Central memory CD8-positive, alpha-beta T cell (primary cell): ENCODE measurements around the gene KCNE2.
"Not testable (repeated sequence)": the region's sequence is repeated elsewhere in the genome, so short reads cannot be mapped to it uniquely, and the experiment has no call there.

Source experiments
- ATAC-seq: fragments of 150-1000 bp; cut with Tn5 transposase; replicated peaks from 2 replicates; pipeline ENCODE4 v1.10.0; 2022; ENCODE audit warnings: mild to moderate bottlenecking, moderate FRiP score, moderate number of reproducible peaks; ENCODE audit not compliant: poor library complexity, severe bottlenecking; ENCODE audit errors: extremely low read depth
- DNase-seq, 2 donors: peaks; one replicate each; pipeline ENCODE4 v3.0.0; 2021; ENCODE audit warnings: low spot score in 2 of 2
- H3K27ac Mint-ChIP-seq: one replicate; pipeline ENCODE4 v1.8.0; 2022; ENCODE audit warnings: low read depth, mild to moderate bottlenecking, moderate library complexity, mixed read lengths
- H3K27me3 Mint-ChIP-seq: one replicate; pipeline ENCODE4 v1.8.0; 2022; ENCODE audit warnings: mixed read lengths
- H3K36me3 Mint-ChIP-seq: one replicate; pipeline ENCODE4 v1.8.0; 2022; ENCODE audit warnings: mild to moderate bottlenecking, moderate library complexity, mixed read lengths; ENCODE audit not compliant: insufficient read depth
- H3K4me1 Mint-ChIP-seq: one replicate; pipeline ENCODE4 v1.8.0; 2022; ENCODE audit warnings: mixed read lengths
- H3K4me3 Mint-ChIP-seq: one replicate; pipeline ENCODE4 v1.8.0; 2022; ENCODE audit warnings: mild to moderate bottlenecking, moderate library complexity, mixed read lengths
- H3K9me3 Mint-ChIP-seq: one replicate; pipeline ENCODE4 v1.8.0; 2022; ENCODE audit warnings: mixed read lengths

KCNE2 gene

GRCh38 chr21:34383724-34384415 is 20.1 kb downstream of the KCNE2 start:
- not testable (repeated sequence) for H3K4me3 Mint-ChIP-seq, H3K27me3 Mint-ChIP-seq, DNase-seq, H3K27ac Mint-ChIP-seq, H3K4me1 Mint-ChIP-seq, H3K9me3 Mint-ChIP-seq, H3K36me3 Mint-ChIP-seq
- ATAC-seq = peak; percentile 58

DNA sequence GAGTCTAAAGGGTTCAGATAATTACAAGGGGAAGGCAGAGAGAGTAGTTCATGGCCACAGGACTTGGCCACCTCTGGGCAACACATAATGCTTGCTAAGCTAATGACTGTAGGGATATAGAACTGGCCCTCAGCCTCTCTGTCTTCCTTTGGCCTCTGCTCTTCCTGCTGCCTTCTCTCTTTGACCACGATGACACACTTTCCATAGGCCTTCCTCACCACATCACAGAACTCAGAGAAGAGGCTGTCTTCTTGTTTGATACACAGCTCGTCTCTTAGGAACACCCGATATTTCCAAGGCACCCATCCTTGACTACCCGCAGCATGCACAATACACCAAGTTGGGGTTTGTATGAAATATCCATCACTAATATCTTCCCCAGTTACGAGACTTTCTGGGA is 36.7 kb downstream of the KCNE2 start:
- not testable (repeated sequence) for H3K9me3 Mint-ChIP-seq, DNase-seq, H3K27me3 Mint-ChIP-seq, ATAC-seq, H3K36me3 Mint-ChIP-seq, H3K4me3 Mint-ChIP-seq, H3K4me1 Mint-ChIP-seq, H3K27ac Mint-ChIP-seq

DNA sequence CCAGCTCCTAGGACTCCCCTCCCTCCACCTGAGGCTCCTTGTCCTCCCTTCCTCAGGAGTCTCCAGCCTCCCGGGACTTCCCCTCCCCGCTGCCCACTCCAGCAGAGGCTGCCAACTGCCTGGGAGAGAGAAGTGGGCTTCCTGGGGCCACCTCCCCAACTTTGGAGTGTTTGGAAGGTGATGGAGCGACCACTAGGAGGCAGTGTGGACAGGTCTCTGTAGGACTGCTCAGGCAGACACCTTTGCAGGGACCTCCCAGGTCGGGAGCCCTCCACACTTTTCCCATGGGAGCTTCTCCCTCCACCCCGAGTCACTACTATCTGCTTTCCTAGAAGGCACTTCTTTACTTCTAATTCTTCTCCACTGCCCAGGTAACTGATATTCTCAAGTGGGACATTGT is 40.9 kb downstream of the KCNE2 start:
- DNase-seq, H3K36me3 Mint-ChIP-seq, H3K4me1 Mint-ChIP-seq, ATAC-seq, H3K27me3 Mint-ChIP-seq, H3K27ac Mint-ChIP-seq, H3K4me3 Mint-ChIP-seq, H3K9me3 Mint-ChIP-seq: not testable (repeated sequence)

DNA sequence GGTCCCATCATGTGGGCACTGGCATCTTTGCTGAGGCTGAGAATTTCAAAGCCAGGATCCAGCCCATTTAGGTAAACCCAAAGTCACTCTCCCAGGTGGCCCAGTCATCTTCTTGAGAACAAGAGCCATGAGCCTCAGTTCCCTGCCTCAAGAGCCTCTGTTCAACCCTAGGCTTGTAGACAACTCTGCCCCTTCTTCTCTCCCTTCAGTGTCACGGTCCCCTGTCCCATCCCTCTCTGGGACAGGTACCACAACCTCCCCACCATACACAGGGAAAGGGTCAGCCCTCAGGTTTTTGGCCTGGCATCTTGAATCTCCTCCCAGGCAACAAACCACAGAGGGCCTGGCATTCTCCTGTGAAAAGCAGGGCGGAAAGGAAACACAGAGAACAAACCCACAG is 41.9 kb downstream of the KCNE2 start:
- not testable (repeated sequence) for H3K4me1 Mint-ChIP-seq, H3K4me3 Mint-ChIP-seq, DNase-seq, H3K27ac Mint-ChIP-seq, H3K27me3 Mint-ChIP-seq, H3K36me3 Mint-ChIP-seq, H3K9me3 Mint-ChIP-seq
- peak; percentile 51 for ATAC-seq

- DNase-seq, H3K27ac Mint-ChIP-seq, H3K4me3 Mint-ChIP-seq, H3K36me3 Mint-ChIP-seq, H3K27me3 Mint-ChIP-seq, H3K4me1 Mint-ChIP-seq, H3K9me3 Mint-ChIP-seq: not testable (repeated sequence)
- ATAC-seq = peak; percentile 76
Observed at GRCh38 chr21:34406102-34406501, 42.3 kb downstream of the KCNE2 start.

DNA sequence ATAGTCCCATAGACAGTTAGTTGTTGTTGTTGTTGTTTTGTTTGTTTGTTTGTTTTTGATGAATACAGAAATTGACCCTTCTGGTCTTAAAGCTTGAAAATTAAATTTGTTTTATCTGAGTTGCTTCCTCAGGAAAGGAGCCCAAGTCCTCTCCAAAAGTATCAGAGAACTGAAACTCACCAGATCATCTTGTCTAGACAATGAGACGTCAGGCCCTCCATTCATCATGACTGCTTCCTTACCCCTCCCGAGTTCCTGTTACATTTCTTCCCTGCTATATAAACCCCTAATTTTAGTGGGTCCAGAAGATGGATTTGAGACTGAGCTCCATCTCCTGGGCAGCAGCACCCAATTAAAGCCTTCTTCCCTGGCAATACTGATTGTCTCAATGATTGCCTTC is 42.9 kb downstream of the KCNE2 start:
- H3K27me3 Mint-ChIP-seq, DNase-seq, H3K36me3 Mint-ChIP-seq, ATAC-seq, H3K9me3 Mint-ChIP-seq, H3K4me3 Mint-ChIP-seq, H3K27ac Mint-ChIP-seq, H3K4me1 Mint-ChIP-seq: not testable (repeated sequence)

GRCh38 chr21:34407294-34407693 is 43.5 kb downstream of the KCNE2 start:
- not testable (repeated sequence) for DNase-seq, H3K27ac Mint-ChIP-seq, H3K27me3 Mint-ChIP-seq, H3K4me1 Mint-ChIP-seq, H3K4me3 Mint-ChIP-seq, H3K9me3 Mint-ChIP-seq, ATAC-seq, H3K36me3 Mint-ChIP-seq

DNA sequence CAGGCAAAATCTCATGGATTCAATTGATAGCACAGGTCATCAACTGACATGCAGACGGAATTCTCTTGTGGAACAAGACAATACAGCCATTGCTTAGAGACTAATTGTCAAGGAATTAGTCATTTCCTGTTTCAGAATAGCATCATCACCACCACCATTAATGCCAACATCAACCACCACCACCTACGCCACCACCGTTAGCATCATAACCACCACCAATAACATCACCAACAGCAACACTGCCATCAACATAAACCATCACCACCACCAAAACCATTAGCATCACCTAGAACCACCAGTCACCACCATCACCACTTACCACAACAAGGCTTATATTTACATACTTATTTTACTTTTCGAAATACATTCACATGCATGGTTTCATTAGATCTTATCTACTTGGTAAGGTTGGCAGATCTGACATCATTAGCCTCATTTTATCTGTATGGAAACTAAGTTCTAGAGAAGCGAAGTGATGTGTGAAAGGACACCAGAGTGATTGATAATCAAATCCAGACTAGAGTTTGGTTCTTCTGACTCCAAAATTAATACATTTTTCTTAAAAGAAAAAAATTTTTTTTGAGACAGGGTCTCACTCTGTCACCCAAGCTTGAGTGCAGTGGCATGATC is 53.8 kb downstream of the KCNE2 start:
- ATAC-seq = peak; percentile 92

More for the DNA sequence above, 53.8 kb downstream of the KCNE2 start:
- not testable (repeated sequence) for H3K9me3 Mint-ChIP-seq, H3K27me3 Mint-ChIP-seq, H3K36me3 Mint-ChIP-seq, H3K27ac Mint-ChIP-seq, H3K4me1 Mint-ChIP-seq, DNase-seq, H3K4me3 Mint-ChIP-seq
